B cell (primary cell): Measurements from ENCODE around the gene ZNF268. TPM values are rescaled to one million over a fixed set of nuclear protein-coding genes. Genes with fewer than 3 reads are reported as not detected.
A peak's percentile ranks its signal among the peaks of the same experiment; 100 is the strongest.

Source experiments
- ATAC-seq: fragments of 200-7000 bp; cut with Tn5 transposase; one replicate; pipeline ENCODE4 v1.10.0; 2021; ENCODE audit warnings: low read depth, mild to moderate bottlenecking, moderate number of reproducible peaks, moderate library complexity
- CTCF ChIA-PET: fragments of 350-600 bp; sonication (Branson Sonifier 250); formaldehyde crosslinking; loops from one replicate; lab custom pipeline; 2021; ENCODE audit warnings: antibody characterized with exemption, inconsistent platforms; lab: Charles Lee
- POLR2A ChIA-PET: fragments of 350-600 bp; sonication (Branson Sonifier 250); formaldehyde crosslinking; loops from one replicate; lab custom pipeline; 2021; ENCODE audit warnings: antibody characterized with exemption; lab: Charles Lee
- DNase-seq: peaks from one replicate; pipeline ENCODE4 v3.0.0; 2013
- H2AFZ ChIP-seq: 2 replicates; pipeline ENCODE4 v1.6.1; 2012; ENCODE audit warnings: mild to moderate bottlenecking, low read depth, low read length; ENCODE audit not compliant: insufficient read depth, poor library complexity, severe bottlenecking
- H3K27ac ChIP-seq, 2 donors: 1 replicate in 1 of 2; 2 replicates in 1 of 2; pipeline ENCODE4 v1.5.1; 2012 to 2013; ENCODE audit warnings: low read length in 2 of 2, mild to moderate bottlenecking in 2 of 2, moderate library complexity in 1 of 2
- H3K27me3 ChIP-seq, 4 experiments: fragments of 200-600 bp in 1 of 4; sonication (generic) in 1 of 4; replicated peaks in 1 of 4; 1 replicate in 2 of 4; 2 replicates in 2 of 4; pipeline versions ENCODE4 v1.6.1 to v1.7.0; 2013 to 2016; ENCODE audit warnings: low read length in 3 of 4, mild to moderate bottlenecking in 2 of 4, mixed read lengths in 1 of 4, moderate library complexity in 1 of 4; ENCODE audit not compliant: insufficient read depth in 4 of 4, control insufficient read depth in 3 of 4; ENCODE audit errors: control extremely low read depth in 1 of 4
- H3K36me3 ChIP-seq, 2 experiments: replicated peaks in 1 of 2; 1 replicate in 1 of 2; 2 replicates in 1 of 2; pipeline versions ENCODE4 v1.6.1 to v1.7.1; 2013; ENCODE audit warnings: low read length in 1 of 2; ENCODE audit not compliant: insufficient read depth in 2 of 2, control insufficient read depth in 1 of 2; ENCODE audit errors: control extremely low read depth in 1 of 2, extremely low read depth in 1 of 2
- H3K4me1 ChIP-seq, 2 donors: fragments of 200-600 bp in 1 of 2; sonication (generic) in 1 of 2; 1 replicate in 1 of 2; 2 replicates in 1 of 2; pipeline versions ENCODE4 v1.5.1 to v1.6.1; 2013 to 2017; ENCODE audit warnings: low read length in 2 of 2; ENCODE audit not compliant: control insufficient read depth in 2 of 2, insufficient read depth in 2 of 2
- H3K4me2 ChIP-seq: replicated peaks from 2 replicates; pipeline ENCODE3; 2012; ENCODE audit warnings: mild to moderate bottlenecking, low read depth, low read length; ENCODE audit not compliant: poor library complexity, severe bottlenecking
- H3K4me3 ChIP-seq, 5 experiments: fragments of 200-600 bp in 1 of 5; sonication (generic) in 1 of 5; 1 replicate in 3 of 5; 2 replicates in 2 of 5; pipeline versions ENCODE4 v1.5.1 to v1.7.0; 2011 to 2016; ENCODE audit warnings: low read length in 4 of 5, mild to moderate bottlenecking in 4 of 5, low read depth in 2 of 5, control low read depth in 1 of 5, moderate library complexity in 1 of 5; ENCODE audit not compliant: insufficient read depth in 1 of 5; ENCODE audit errors: control extremely low read depth in 1 of 5, extremely low read depth in 1 of 5
- H3K79me2 ChIP-seq: fragments of 200-600 bp; sonication (generic); one replicate; pipeline ENCODE4 v1.6.0; 2016; ENCODE audit warnings: low read length; ENCODE audit not compliant: control insufficient read depth, insufficient read depth
- H3K9ac ChIP-seq: fragments of 200-600 bp; sonication (generic); 2 replicates; pipeline ENCODE4 v1.6.1; 2017; ENCODE audit warnings: mild to moderate bottlenecking, low read length, moderate library complexity
- H3K9me3 ChIP-seq, 3 donors: one replicate each; pipeline versions ENCODE4 v1.6.1 to v1.7.1; 2013; ENCODE audit warnings: low read length in 2 of 3; ENCODE audit not compliant: control insufficient read depth in 2 of 3, insufficient read depth in 1 of 3; ENCODE audit errors: control extremely low read depth in 1 of 3
- H4K20me1 ChIP-seq: 2 replicates; pipeline ENCODE4 v1.6.0; 2012; ENCODE audit warnings: mild to moderate bottlenecking, low read length; ENCODE audit not compliant: insufficient read depth, control insufficient read depth, poor library complexity, severe bottlenecking
- H3K27ac Mint-ChIP-seq: one replicate; pipeline ENCODE4 v1.8.0; 2021; ENCODE audit warnings: mixed read lengths
- H3K27me3 Mint-ChIP-seq: one replicate; pipeline ENCODE4 v1.8.0; 2021; ENCODE audit warnings: mixed read lengths
- H3K4me1 Mint-ChIP-seq: one replicate; pipeline ENCODE4 v1.8.0; 2021; ENCODE audit warnings: mixed read lengths
- H3K4me3 Mint-ChIP-seq: one replicate; pipeline ENCODE4 v1.8.0; 2021; ENCODE audit warnings: mixed read lengths
- H3K9me3 Mint-ChIP-seq: one replicate; pipeline ENCODE4 v1.8.0; 2022; ENCODE audit warnings: mixed read lengths; ENCODE audit not compliant: insufficient read depth
- EZH2 ChIP-seq: IDR thresholded peaks from 2 replicates; pipeline ENCODE4 v1.6.1; 2012; ENCODE audit warnings: borderline replicate concordance, low read depth, mild to moderate bottlenecking, moderate library complexity, low read length; ENCODE audit not compliant: insufficient read depth, poor library complexity, severe bottlenecking
- WGBS: methylation state at CpG from one replicate; pipeline ENCODE4 v1.1.5; 2013; ENCODE audit warnings: missing lambda C conversion rate; ENCODE audit not compliant: insufficient coverage; 5-methylcytosine and 5-hydroxymethylcytosine counted together
- intact Hi-C: fragments of 100-400 bp; cut with micrococcal nuclease; formaldehyde crosslinking; loops from one replicate; pipeline ENCODE4 v1.10.0; 2022
- polyA plus RNA-seq: library from polyadenylated mRNA; depleted of rRNA; stranded (reverse); fragments of >200 nt; gene quantifications from 2 replicates; pipeline ENCODE4 v1.2.3, GENCODE V29; 2012
- total RNA-seq, 2 donors: library from RNA; stranded (reverse); fragments of 120-200 nt in 1 of 2; gene quantifications; 1 replicate in 1 of 2; 2 replicates in 1 of 2; pipeline versions ENCODE4 v1.2.3 to v1.2.4, GENCODE V29; 2013 to 2022
- TF ChIP-seq, protein P1 (sequence below): fragments of 200-600 bp; IDR thresholded peaks from one replicate; pipeline ENCODE4 v1.8.0; 2022; ENCODE audit warnings: antibody characterized with exemption, mild to moderate bottlenecking

Gene ZNF268
- total and polyA plus RNA-seq, 2 donors (not counting 1 experiment from before 2014, with no cell fraction given), result 4.1 to 37.1 TPM

- no peak overlapping the region for H2AFZ ChIP-seq
- no peaks in the 10 kb centered on the region for H3K4me1 ChIP-seq
- ChIA-PET POLR2A (no interaction called here), CTCF (no interaction called here)
- H3K36me3 ChIP-seq, result no peaks in the 10 kb centered on the region
- Mint-ChIP-seq H3K27me3 (no peaks in the 10 kb centered on the region), H3K27ac (no peak overlapping the region), H3K4me1 (no peaks in the 10 kb centered on the region), H3K9me3 (peaks cover 23% of the 10 kb centered on the region), H3K4me3 (no peak overlapping the region)
- no peaks in the 10 kb centered on the region for H4K20me1 ChIP-seq
- peaks cover 7 to 46% (median 45%) of the 10 kb centered on the region in 3 donors for H3K9me3 ChIP-seq
- intact Hi-C loops, result no loop called here
- no peak for DNase-seq
- H3K79me2 ChIP-seq, result no peaks in the 10 kb centered on the region
- no peak overlapping the region for H3K9ac ChIP-seq
- no peak for ATAC-seq
- TF ChIP-seq, protein P1, sequence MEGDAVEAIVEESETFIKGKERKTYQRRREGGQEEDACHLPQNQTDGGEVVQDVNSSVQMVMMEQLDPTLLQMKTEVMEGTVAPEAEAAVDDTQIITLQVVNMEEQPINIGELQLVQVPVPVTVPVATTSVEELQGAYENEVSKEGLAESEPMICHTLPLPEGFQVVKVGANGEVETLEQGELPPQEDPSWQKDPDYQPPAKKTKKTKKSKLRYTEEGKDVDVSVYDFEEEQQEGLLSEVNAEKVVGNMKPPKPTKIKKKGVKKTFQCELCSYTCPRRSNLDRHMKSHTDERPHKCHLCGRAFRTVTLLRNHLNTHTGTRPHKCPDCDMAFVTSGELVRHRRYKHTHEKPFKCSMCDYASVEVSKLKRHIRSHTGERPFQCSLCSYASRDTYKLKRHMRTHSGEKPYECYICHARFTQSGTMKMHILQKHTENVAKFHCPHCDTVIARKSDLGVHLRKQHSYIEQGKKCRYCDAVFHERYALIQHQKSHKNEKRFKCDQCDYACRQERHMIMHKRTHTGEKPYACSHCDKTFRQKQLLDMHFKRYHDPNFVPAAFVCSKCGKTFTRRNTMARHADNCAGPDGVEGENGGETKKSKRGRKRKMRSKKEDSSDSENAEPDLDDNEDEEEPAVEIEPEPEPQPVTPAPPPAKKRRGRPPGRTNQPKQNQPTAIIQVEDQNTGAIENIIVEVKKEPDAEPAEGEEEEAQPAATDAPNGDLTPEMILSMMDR, result no peak
- no peak for TF ChIP-seq EZH2
- no peak overlapping the region for H3K4me3 ChIP-seq
- H3K27ac ChIP-seq, result no peak overlapping the region
- WGBS, result no CpG with 5 or more reads among the region's 1 CpG
- H3K4me2 ChIP-seq, result no peak overlapping the region
- H3K27me3 ChIP-seq, result peaks cover 0 to 9% (median 0%) of the 10 kb centered on the region in 4 experiments
These were observed 6.4 kb upstream of the ZNF268 start for GRCh38 chr12:133174901-133175300.

DNA sequence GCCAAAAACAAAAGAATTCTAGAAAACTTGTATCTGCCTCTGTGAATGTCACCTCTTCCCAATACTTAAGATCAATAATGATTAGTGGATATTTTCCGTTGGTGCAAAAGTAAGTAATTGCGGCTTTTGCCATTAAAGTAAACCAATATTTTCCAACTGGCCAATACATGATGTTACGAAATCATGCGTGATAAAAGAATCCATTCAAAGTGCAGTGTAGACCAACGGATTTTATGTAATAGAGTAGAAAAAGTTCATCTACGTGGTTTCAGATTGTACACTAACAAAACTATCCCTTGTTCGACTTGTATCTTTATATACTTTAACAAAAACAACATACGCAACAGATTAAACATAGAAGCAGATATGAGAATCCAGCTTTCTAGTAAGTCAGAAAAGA lies 626 bp upstream of the ZNF268 start:
- Mint-ChIP-seq H3K9me3 (peaks cover 28% of the 10 kb centered on the region), H3K4me3 (peak overlapping the region; percentile 95), H3K4me1 (peaks cover 18% of the 10 kb centered on the region), H3K27ac (peak overlapping the region; percentile 27), H3K27me3 (no peaks in the 10 kb centered on the region)
- TF ChIP-seq, protein P1, result no peak
- TF ChIP-seq EZH2, result no peak
- Histone ChIP-seq H3K79me2 (peaks cover 42% of the 10 kb centered on the region), H3K9me3 (peaks cover 10 to 50% (median 16%) of the 10 kb centered on the region in 3 donors), H3K27me3 (no peaks in the 10 kb centered on the region), H3K27ac (no peak overlapping the region), H3K9ac (no peak overlapping the region), H3K36me3 (peaks cover 11 to 28% of the 10 kb centered on the region in 2 experiments), H3K4me1 (peaks cover 10 to 13% of the 10 kb centered on the region in 2 donors), H4K20me1 (no peaks in the 10 kb centered on the region), H3K4me2 (peak overlapping the region; percentile 94), H2AFZ (peak overlapping the region; percentile 4), H3K4me3 (peak overlapping the region in 1 of 5 experiments; percentile 98)
- intact Hi-C loops, result loop anchor here (1.0 kb wide), 4 partner anchors 50 to 272 kb away; partner anchors contain the start of genes ZNF10, ZNF26, ZNF84 and ZNF891
- POLR2A ChIA-PET, result interaction anchor here (0.5 to 1.5 kb wide), 5 partner anchors 100 to 408 kb away, joined by 3 to 10 read pairs (median 3); partner anchors contain the start of gene CHFR
- no peak for ATAC-seq
- CTCF ChIA-PET, result interaction anchor here (0.6 to 2.3 kb wide), 5 partner anchors 10 to 194 kb away, joined by 3 to 23 read pairs (median 4); partner anchors contain the start of gene ZNF26
- whole genome bisulfite sequencing, result no CpG with 5 or more reads among the region's 8 CpGs
- no peak for DNase-seq
